HepG2 (cell line): ENCODE results near the gene TRERF1. TPM values are rescaled to one million over a fixed set of nuclear protein-coding genes. Genes with fewer than 3 reads are reported as not detected.

ENCODE experiments used
- CENPT ChIP-seq: sonication (generic); formaldehyde crosslinking; IDR thresholded peaks from 2 replicates; pipeline ENCODE4 v1.8.0; 2022; ENCODE audit warnings: low read depth, mild to moderate bottlenecking, moderate library complexity, missing genetic modification reagents
- PRDM10 ChIP-seq: sonication (generic); formaldehyde crosslinking; IDR thresholded peaks from 2 replicates; pipeline ENCODE4 v1.4.0; 2020; ENCODE audit warnings: low read depth, missing genetic modification reagents
- TERF1 ChIP-seq: sonication (generic); formaldehyde crosslinking; IDR thresholded peaks from 2 replicates; pipeline ENCODE4 v1.8.0; 2022; ENCODE audit warnings: mild to moderate bottlenecking, missing genetic modification reagents, moderate library complexity
- ZNF142 ChIP-seq: sonication (generic); formaldehyde crosslinking; IDR thresholded peaks from 2 replicates; pipeline ENCODE4 v1.4.0; 2020; ENCODE audit warnings: missing genetic modification reagents
- ZNF234 ChIP-seq: sonication (generic); formaldehyde crosslinking; conservative IDR thresholded peaks from 2 replicates; pipeline ENCODE4 v1.5.1; 2020; ENCODE audit warnings: mild to moderate bottlenecking, missing genetic modification reagents
- ZNF235 ChIP-seq: sonication (generic); formaldehyde crosslinking; IDR thresholded peaks from 2 replicates; pipeline ENCODE4 v1.8.1; 2023; ENCODE audit warnings: mild to moderate bottlenecking, missing genetic modification reagents, borderline replicate concordance
- ZNF431 ChIP-seq: sonication (generic); formaldehyde crosslinking; IDR thresholded peaks from 2 replicates; pipeline ENCODE4 v1.9.0; 2022; ENCODE audit warnings: missing genetic modification reagents, low read depth, mild to moderate bottlenecking, borderline replicate concordance
- ZNF446 ChIP-seq: sonication (generic); formaldehyde crosslinking; IDR thresholded peaks from 2 replicates; pipeline ENCODE4 v1.5.0; 2020; ENCODE audit warnings: mild to moderate bottlenecking, missing genetic modification reagents
- ZNF800 ChIP-seq: sonication (generic); formaldehyde crosslinking; IDR thresholded peaks from 2 replicates; pipeline ENCODE4 v1.4.0; 2020; ENCODE audit warnings: missing genetic modification reagents
- polyA plus RNA-seq, 8 experiments: library from polyadenylated mRNA; depleted of rRNA in 3 of 8; stranded (reverse) in 7 of 8; unstranded in 1 of 8; fragments of >200 nt; fragmentation: Illumina TruSeq in 4 of 8; extraction: Trizol in 4 of 8; gene quantifications; 2 replicates each; pipeline versions ENCODE4 v1.2.1 to v1.2.3, GENCODE V29; 2011 to 2016; ENCODE audit warnings: low read depth in 4 of 8, missing spikeins in 1 of 8, mixed read lengths in 1 of 8; ENCODE audit not compliant: insufficient read depth in 1 of 8
- total RNA-seq, 5 experiments: library from RNA; depleted of rRNA; stranded (reverse); fragments of >200 nt; fragmentation: Illumina TruSeq; extraction: Trizol; gene quantifications; 2 replicates each; pipeline ENCODE4 v1.2.3, GENCODE V29; 2016; ENCODE audit warnings: low read depth in 1 of 5
- TF ChIP-seq, protein P1 (sequence below): sonication (generic); formaldehyde crosslinking; conservative IDR thresholded peaks from 2 replicates; pipeline ENCODE4 v1.5.0; 2020; ENCODE audit warnings: missing genetic modification reagents
- TF ChIP-seq, protein P2 (sequence below): IDR thresholded peaks from 2 replicates; pipeline ENCODE4 v1.6.1; 2018; ENCODE audit warnings: missing genetic modification reagents, mild to moderate bottlenecking, missing compliant biosample characterization

The TRERF1 gene
- total and polyA plus RNA-seq, 2 of the 13 experiments (the other 11 are each of a cell fraction or from before 2014, with no cell fraction given), result 0.02 TPM; not detected in 1

DNA sequence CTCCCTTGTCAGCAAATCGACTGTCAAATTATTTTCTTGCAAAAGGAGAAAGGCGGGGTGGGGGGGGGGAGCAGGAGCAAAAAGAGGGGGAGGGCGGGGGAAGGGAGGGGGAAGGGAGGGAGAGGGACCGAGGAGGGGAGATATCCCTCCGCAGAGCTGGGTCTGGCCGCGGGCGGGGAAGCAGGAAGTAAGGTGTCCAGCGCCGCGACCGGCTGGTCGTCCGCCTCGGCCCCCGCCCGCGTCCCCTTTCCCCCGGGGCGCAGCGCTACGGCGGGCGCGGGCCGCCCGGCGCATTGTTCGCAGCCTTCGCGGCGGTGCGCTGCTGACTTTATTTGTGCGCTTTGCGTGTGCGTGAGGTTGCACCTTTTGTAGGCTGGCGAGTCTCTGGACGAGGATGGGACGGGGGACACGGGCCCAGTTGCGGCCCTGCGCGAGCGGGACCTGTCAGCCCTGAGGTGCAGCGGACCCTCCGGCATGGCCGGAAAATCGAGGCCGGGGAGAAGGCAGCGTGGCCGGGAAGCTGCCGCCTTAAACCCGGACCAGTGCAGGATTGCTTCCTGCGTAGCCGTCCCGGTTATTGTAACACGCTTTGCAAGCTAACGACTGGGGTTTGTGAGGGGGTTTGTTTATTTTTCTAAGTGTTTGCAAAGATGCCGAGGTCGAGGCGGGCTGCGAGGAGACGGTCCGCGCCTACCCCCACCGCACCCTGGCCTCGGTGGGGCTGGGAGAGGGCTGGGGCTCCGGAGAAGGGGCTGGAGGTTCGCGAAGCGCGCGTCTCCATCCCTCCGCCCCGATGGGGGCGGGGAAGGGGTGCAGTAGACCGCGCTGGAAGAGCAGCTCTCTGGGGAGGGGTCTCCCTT lies 675 bp upstream of the TRERF1 start (continued):
- TF ChIP-seq ZNF142 (CRISPR knock-in tag) (0 out of 2 replicates have a peak, but pooled peaks have one; percentile 31), ZNF800 (CRISPR knock-in tag) (peak; percentile 93), TERF1 (CRISPR knock-in tag) (no peak), CENPT (CRISPR knock-in tag) (0 out of 2 replicates have a peak, but pooled peaks have one; percentile 63), ZNF446 (CRISPR knock-in tag) (no peak), ZNF235 (CRISPR knock-in tag) (no peak), ZNF431 (no peak), PRDM10 (CRISPR knock-in tag) (no peak), ZNF234 (CRISPR knock-in tag) (no peak)
- TF ChIP-seq, protein P1, sequence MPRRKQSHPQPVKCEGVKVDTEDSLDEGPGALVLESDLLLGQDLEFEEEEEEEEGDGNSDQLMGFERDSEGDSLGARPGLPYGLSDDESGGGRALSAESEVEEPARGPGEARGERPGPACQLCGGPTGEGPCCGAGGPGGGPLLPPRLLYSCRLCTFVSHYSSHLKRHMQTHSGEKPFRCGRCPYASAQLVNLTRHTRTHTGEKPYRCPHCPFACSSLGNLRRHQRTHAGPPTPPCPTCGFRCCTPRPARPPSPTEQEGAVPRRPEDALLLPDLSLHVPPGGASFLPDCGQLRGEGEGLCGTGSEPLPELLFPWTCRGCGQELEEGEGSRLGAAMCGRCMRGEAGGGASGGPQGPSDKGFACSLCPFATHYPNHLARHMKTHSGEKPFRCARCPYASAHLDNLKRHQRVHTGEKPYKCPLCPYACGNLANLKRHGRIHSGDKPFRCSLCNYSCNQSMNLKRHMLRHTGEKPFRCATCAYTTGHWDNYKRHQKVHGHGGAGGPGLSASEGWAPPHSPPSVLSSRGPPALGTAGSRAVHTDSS, result no peak
- TF ChIP-seq, protein P2, sequence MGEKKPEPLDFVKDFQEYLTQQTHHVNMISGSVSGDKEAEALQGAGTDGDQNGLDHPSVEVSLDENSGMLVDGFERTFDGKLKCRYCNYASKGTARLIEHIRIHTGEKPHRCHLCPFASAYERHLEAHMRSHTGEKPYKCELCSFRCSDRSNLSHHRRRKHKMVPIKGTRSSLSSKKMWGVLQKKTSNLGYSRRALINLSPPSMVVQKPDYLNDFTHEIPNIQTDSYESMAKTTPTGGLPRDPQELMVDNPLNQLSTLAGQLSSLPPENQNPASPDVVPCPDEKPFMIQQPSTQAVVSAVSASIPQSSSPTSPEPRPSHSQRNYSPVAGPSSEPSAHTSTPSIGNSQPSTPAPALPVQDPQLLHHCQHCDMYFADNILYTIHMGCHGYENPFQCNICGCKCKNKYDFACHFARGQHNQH (CRISPR knock-in tag), result no peak
